Prostate gland (tissue), 2 donors: Measurements from ENCODE around the gene PLXDC2. TPM values are rescaled to one million over a fixed set of nuclear protein-coding genes. Genes with fewer than 3 reads are reported as not detected.

ENCODE experiments used
- DNase-seq: peaks from one replicate; pipeline ENCODE4 v3.0.0-alpha.2; 2019; ENCODE audit warnings: low spot score
- H3K27ac ChIP-seq, 2 donors: fragments of 200-600 bp; sonication (generic); 2 replicates each; pipeline ENCODE4 v1.5.1; 2017 to 2019
- H3K27me3 ChIP-seq: fragments of 200-600 bp; sonication (generic); replicated peaks from 2 replicates; pipeline ENCODE4 v1.5.1; 2019; ENCODE audit not compliant: insufficient read depth
- H3K36me3 ChIP-seq, 2 donors: fragments of 200-600 bp; sonication (generic); 1 replicate in 1 of 2; 2 replicates in 1 of 2; pipeline versions ENCODE4 v1.5.1 to v1.8.1; 2017 to 2019
- H3K4me1 ChIP-seq: fragments of 200-600 bp; sonication (generic); replicated peaks from 2 replicates; pipeline ENCODE4 v1.5.1; 2019
- H3K4me3 ChIP-seq, 2 donors: fragments of 200-600 bp; sonication (generic); 2 replicates each; pipeline ENCODE4 v1.5.1; 2017 to 2019
- H3K9me3 ChIP-seq: fragments of 200-600 bp; sonication (generic); 2 replicates; pipeline ENCODE4 v1.5.1; 2017
- CTCF ChIP-seq, 4 experiments: fragments of 200-600 bp in 2 of 4; fragments of 450-650 bp in 2 of 4; sonication (generic) in 2 of 4; IDR thresholded peaks; 1 replicate in 3 of 4; 2 replicates in 1 of 4; pipeline ENCODE4 v1.5.1; 2016 to 2019; ENCODE audit warnings: antibody characterized with exemption in 4 of 4, mild to moderate bottlenecking in 2 of 4, moderate library complexity in 2 of 4
- POLR2A ChIP-seq: fragments of 450-650 bp; IDR thresholded peaks from one replicate; pipeline ENCODE4 v1.6.1; 2016; ENCODE audit warnings: antibody characterized with exemption, mild to moderate bottlenecking
- POLR2AphosphoS5 ChIP-seq: sonication (generic); formaldehyde crosslinking; IDR thresholded peaks from one replicate; pipeline ENCODE4 v1.6.1; 2017; ENCODE audit warnings: antibody characterized with exemption
- WGBS: methylation state at CpG from one replicate; pipeline ENCODE4 v1.1.5; 2018; 5-methylcytosine and 5-hydroxymethylcytosine counted together
- intact Hi-C: fragments of 100-400 bp; cut with DNase I; formaldehyde crosslinking; loops from one replicate; pipeline ENCODE4 v1.14.2; 2022
- total RNA-seq, 2 donors: library from RNA; depleted of rRNA; stranded (reverse); fragments of >200 nt; gene quantifications; one replicate each; pipeline ENCODE4 v1.1.0, GENCODE V29; 2016

Gene PLXDC2
- total RNA-seq, 2 donors from 2014 or later, result 19.6 to 83.6 TPM

GRCh38 chr10:20002657-20003056, 186.4 kb downstream of the PLXDC2 start:
- intact Hi-C loops, result no loop called here
- WGBS, result 94% methylated on average over 3 of the region's 3 CpGs
- peaks cover 0 to 2% of the 10 kb centered on the region in 2 donors for H3K36me3 ChIP-seq
- H3K9me3 ChIP-seq, result no peaks in the 10 kb centered on the region
- H3K27me3 ChIP-seq, result no peaks in the 10 kb centered on the region
- no peak overlapping the region for H3K27ac ChIP-seq
- H3K4me1 ChIP-seq, result peaks cover 2% of the 10 kb centered on the region
- H3K4me3 ChIP-seq, result no peak overlapping the region
- no peak for DNase-seq
- TF ChIP-seq POLR2A (no peak), POLR2AphosphoS5 (no peak), CTCF (IDR thresholded peaks at IDR 0.05) (no peak)

- peaks cover 0 to 2% of the 10 kb centered on the region in 2 donors for H3K36me3 ChIP-seq
- no peaks in the 10 kb centered on the region for H3K27me3 ChIP-seq
- no peak for DNase-seq
- 58% methylated on average over 3 of the region's 3 CpGs for WGBS
- TF ChIP-seq POLR2AphosphoS5 (no peak), CTCF (IDR thresholded peaks at IDR 0.05) (no peak), POLR2A (no peak)
- no peaks in the 10 kb centered on the region for H3K9me3 ChIP-seq
- H3K4me3 ChIP-seq, result no peak overlapping the region
- intact Hi-C loops, result no loop called here
- no peaks in the 10 kb centered on the region for H3K4me1 ChIP-seq
- H3K27ac ChIP-seq, result no peak overlapping the region
Measured at GRCh38 chr10:20004087-20004523, 187.9 kb downstream of the PLXDC2 start.

- 87% methylated on average over 8 of the region's 8 CpGs for WGBS
- H3K4me1 ChIP-seq, result no peaks in the 10 kb centered on the region
- H3K36me3 ChIP-seq, result peaks cover 0 to 2% of the 10 kb centered on the region in 2 donors
- H3K9me3 ChIP-seq, result no peaks in the 10 kb centered on the region
- H3K27me3 ChIP-seq, result no peaks in the 10 kb centered on the region
- no peak for TF ChIP-seq POLR2A
- H3K4me3 ChIP-seq, result no peak overlapping the region
- no peak overlapping the region for H3K27ac ChIP-seq
- intact Hi-C loops, result no loop called here
- DNase-seq, result no peak
Measured at GRCh38 chr10:20005638-20006037, 189.4 kb downstream of the PLXDC2 start.

- Histone ChIP-seq H3K9me3 (no peaks in the 10 kb centered on the region), H3K4me1 (no peaks in the 10 kb centered on the region), H3K36me3 (peaks cover 0 to 2% of the 10 kb centered on the region in 2 donors), H3K27me3 (no peaks in the 10 kb centered on the region), H3K4me3 (no peak overlapping the region), H3K27ac (no peak overlapping the region)
- intact Hi-C loops, result no loop called here
- DNase-seq, result no peak
- no peak for TF ChIP-seq CTCF (IDR thresholded peaks at IDR 0.05)
- no peak for TF ChIP-seq POLR2AphosphoS5
- no peak for TF ChIP-seq POLR2A
- 28% methylated on average over 4 of the region's 4 CpGs for WGBS
Measured at GRCh38 chr10:20006169-20006870, 190.1 kb downstream of the PLXDC2 start.

GRCh38 chr10:20007426-20007825, 191.2 kb downstream of the PLXDC2 start:
- no peaks in the 10 kb centered on the region for H3K4me1 ChIP-seq
- peaks cover 0 to 2% of the 10 kb centered on the region in 2 donors for H3K36me3 ChIP-seq
- no peaks in the 10 kb centered on the region for H3K27me3 ChIP-seq
- 81% methylated on average over 1 of the region's 1 CpG for whole genome bisulfite sequencing
- DNase-seq, result no peak
- H3K4me3 ChIP-seq, result no peak overlapping the region
- TF ChIP-seq POLR2AphosphoS5 (no peak), POLR2A (no peak), CTCF (IDR thresholded peaks at IDR 0.05) (no peak)
- no peak overlapping the region for H3K27ac ChIP-seq
- intact Hi-C loops, result no loop called here
- H3K9me3 ChIP-seq, result no peaks in the 10 kb centered on the region
